K562 (cell line): ENCODE measurements around the gene OPCML. TPM values are rescaled to one million over a fixed set of nuclear protein-coding genes. Genes with fewer than 3 reads are reported as not detected.

Experiments used
- ATAC-seq: fragments of 200-7000 bp; cut with Tn5 transposase; 3 replicates; pipeline ENCODE4 v1.9.1; 2020; ENCODE audit warnings: moderate library complexity
- BruUV-seq: library from RNA; stranded (reverse); fragments of 400-500 nt; replicated peaks from 2 replicates; lab custom pipeline; 2021; lab: Mats Ljungman, UMichigan
- CTCF ChIA-PET: fragments of 300-600 bp; formaldehyde crosslinking; extraction: SDS; loops from one replicate; lab custom pipeline; 2021; ENCODE audit warnings: low intra/inter-chr PET ratio; lab: Yijun Ruan, JAX
- POLR2A ChIA-PET: fragments of 300-600, 350-650 bp; sonication (Branson Sonifier 250); formaldehyde crosslinking; extraction: SDS; loops from one replicate; lab custom pipeline; 2021; ENCODE audit warnings: antibody characterized with exemption, inconsistent platforms; lab: Yijun Ruan, JAX
- DNase-seq, 4 experiments: peaks; one replicate each; pipeline versions ENCODE4 v3.0.0 to v3.0.0-alpha.2; 2011 to 2018; ENCODE audit warnings: low spot score in 3 of 4, mixed read lengths in 3 of 4; ENCODE audit errors: extremely low read depth in 1 of 4
- FAIRE-seq: peaks from 2 replicates; lab custom pipeline; 2011; peaks lifted over from hg19 to GRCh38; lab: Jason Lieb, UNC
- H2AFZ ChIP-seq: 2 replicates; pipeline ENCODE4 v1.6.0; 2011; ENCODE audit warnings: low read depth, low read length, control low read depth, inconsistent platforms
- H3K27ac ChIP-seq: fragments of 200-600 bp; 3 replicates; pipeline ENCODE4 v1.8.0; 2011; ENCODE audit warnings: low read depth, mild to moderate bottlenecking, control low read depth, inconsistent platforms, low read length, moderate library complexity, mixed read lengths; ENCODE audit errors: extremely low read depth
- H3K27me3 ChIP-seq, 2 experiments: fragments of 300-600 bp in 1 of 2; 2 replicates in 1 of 2; 3 replicates in 1 of 2; pipeline versions ENCODE4 v1.6.0 to v1.8.0; 2011; ENCODE audit warnings: inconsistent platforms in 2 of 2, low read length in 2 of 2, mild to moderate bottlenecking in 1 of 2, mixed read lengths in 1 of 2, moderate library complexity in 1 of 2; ENCODE audit not compliant: control insufficient read depth in 2 of 2, insufficient read depth in 2 of 2
- H3K36me3 ChIP-seq: fragments of 300-600 bp; 3 replicates; pipeline ENCODE4 v1.8.0; 2011; ENCODE audit warnings: mild to moderate bottlenecking, low read length, inconsistent platforms; ENCODE audit not compliant: control insufficient read depth, insufficient read depth
- H3K4me1 ChIP-seq, 2 experiments: fragments of 200-600 bp in 1 of 2; replicated peaks in 1 of 2; 2 replicates in 1 of 2; 3 replicates in 1 of 2; pipeline versions ENCODE4 v1.5.1 to v1.8.0; 2011; ENCODE audit warnings: inconsistent platforms in 2 of 2, low read length in 2 of 2, mild to moderate bottlenecking in 1 of 2, mixed read lengths in 1 of 2, moderate library complexity in 1 of 2; ENCODE audit not compliant: control insufficient read depth in 2 of 2, insufficient read depth in 2 of 2
- H3K4me2 ChIP-seq: 2 replicates; pipeline ENCODE4 v1.6.1; 2011; ENCODE audit warnings: low read length, control low read depth, inconsistent platforms, mixed read lengths; ENCODE audit not compliant: insufficient read depth
- H3K4me3 ChIP-seq: fragments of 200-600 bp; sonication (generic), shearing (Covaris generic); 2 replicates; pipeline ENCODE4 v1.5.1; 2016; ENCODE audit warnings: control low read depth, inconsistent platforms
- H3K79me2 ChIP-seq: fragments of 200-600 bp; 3 replicates; pipeline ENCODE4 v1.8.0; 2011; ENCODE audit warnings: low read length, inconsistent platforms; ENCODE audit not compliant: control insufficient read depth, insufficient read depth
- H3K9ac ChIP-seq, 2 experiments: 2 replicates each; pipeline versions ENCODE4 v1.6.0 to v1.6.1; 2011; ENCODE audit warnings: low read depth in 2 of 2, low read length in 2 of 2, control low read depth in 1 of 2, inconsistent platforms in 1 of 2, mild to moderate bottlenecking in 1 of 2, mixed read lengths in 1 of 2; ENCODE audit not compliant: insufficient read depth in 1 of 2
- H3K9me1 ChIP-seq: one replicate; pipeline ENCODE4 v1.6.0; 2011; ENCODE audit warnings: inconsistent platforms, mild to moderate bottlenecking, low read length, moderate library complexity; ENCODE audit not compliant: control insufficient read depth, insufficient read depth
- H3K9me3 ChIP-seq: replicated peaks from 2 replicates; pipeline ENCODE4 v1.5.1; 2011; ENCODE audit warnings: low read depth, low read length, inconsistent platforms; ENCODE audit not compliant: control insufficient read depth, insufficient read depth
- H4K20me1 ChIP-seq: replicated peaks from 2 replicates; pipeline ENCODE4 v1.6.1; 2011; ENCODE audit warnings: low read length, inconsistent platforms, mixed read lengths; ENCODE audit not compliant: control insufficient read depth, insufficient read depth
- ETS1 ChIP-seq: conservative IDR thresholded peaks from 2 replicates; pipeline ENCODE4 v1.6.1; 2011; ENCODE audit warnings: low read depth, mild to moderate bottlenecking, low read length; ENCODE audit not compliant: control insufficient read depth
- IFI16 ChIP-seq: fragments of 250-450 bp; sonication (Bioruptor Pico); IDR thresholded peaks from 2 replicates; pipeline ENCODE4 v2.1.2; 2022; ENCODE audit warnings: mild to moderate bottlenecking, inconsistent platforms
- NELFE ChIP-seq: IDR thresholded peaks from 2 replicates; pipeline ENCODE4 v1.6.1; 2011; ENCODE audit warnings: mild to moderate bottlenecking; ENCODE audit not compliant: insufficient read depth, insufficient read length
- ZMIZ1 ChIP-seq, 2 experiments: fragments of 150-350 bp in 1 of 2; IDR thresholded peaks; 2 replicates each; pipeline ENCODE4 v1.6.1; 2012 to 2016; ENCODE audit warnings: low read depth in 2 of 2, low read length in 2 of 2, mild to moderate bottlenecking in 1 of 2, moderate library complexity in 1 of 2
- ZNF277 ChIP-seq: fragments of 250-450 bp; sonication (Bioruptor Pico); IDR thresholded peaks from 2 replicates; pipeline ENCODE4 v1.8.0; 2022; ENCODE audit warnings: inconsistent platforms, mild to moderate bottlenecking, moderate library complexity, borderline replicate concordance
- WGBS: fragments of 100-300 bp; shearing (Covaris generic); methylation state at CpG from one replicate; pipeline ENCODE4 v1.1.6; 2016; ENCODE audit warnings: low coverage, mixed read lengths; ENCODE audit not compliant: insufficient coverage; ENCODE audit errors: missing lambda C conversion rate; 5-methylcytosine and 5-hydroxymethylcytosine counted together
- in situ Hi-C: fragments of 300-500 bp; cut with MboI; formaldehyde crosslinking; loops from 4 replicates; pipeline ENCODE4 v1.15.0; 2018; ENCODE audit warnings: inconsistent platforms, mixed read lengths
- intact Hi-C: fragments of 100-400 bp; cut with micrococcal nuclease; formaldehyde crosslinking; loops from 2 replicates; pipeline ENCODE4 v1.14.2; 2022
- polyA plus RNA-seq, 8 experiments: library from polyadenylated mRNA; depleted of rRNA in 4 of 8; stranded (reverse) in 5 of 8; unstranded in 3 of 8; fragments of >200 nt; fragmentation: Nextera tagmentation in 2 of 8; fragmentation: Illumina TruSeq in 1 of 8; extraction: Ambion mirVana in 2 of 8; extraction: Trizol in 1 of 8; gene quantifications; 2 replicates each; pipeline versions ENCODE4 v1.2.1 to v1.2.3, GENCODE V29; 2011 to 2014; ENCODE audit warnings: inconsistent platforms in 1 of 8, missing spikeins in 1 of 8
- total RNA-seq, 7 experiments: library from RNA; depleted of rRNA in 6 of 7; stranded (reverse); fragments of >200 nt in 6 of 7; fragmentation: Illumina TruSeq in 2 of 7; extraction: Trizol in 2 of 7; gene quantifications; 2 replicates each; pipeline versions ENCODE4 v1.2.1 to v1.2.3, GENCODE V29; 2011 to 2021; ENCODE audit warnings: low replicate concordance in 1 of 7

Gene OPCML
- total and polyA plus RNA-seq, 9 of the 15 experiments (the other 6 are each of a cell fraction or from before 2014, with no cell fraction given): not detected

GRCh38 chr11:133040289-133040900 lies 491.9 kb downstream of the OPCML start:
- DNase-seq (no peak), ATAC-seq (no peak), FAIRE-seq (no peak)
- no peaks in the 10 kb centered on the region for H3K9me3 ChIP-seq
- in situ Hi-C loops (no loop called here), intact Hi-C loops (no loop called here)
- H3K27ac ChIP-seq: no peak overlapping the region
- ChIA-PET POLR2A (no interaction called here), CTCF (no interaction called here)
- WGBS: 0% methylated on average over 8 of the region's 8 CpGs
- no peaks in the 10 kb centered on the region for H4K20me1 ChIP-seq
- no TSS peak for BruUV-seq
- no peak overlapping the region for H3K9ac ChIP-seq
- H3K4me1 ChIP-seq: no peaks in the 10 kb centered on the region
- H3K4me2 ChIP-seq: no peak overlapping the region
- H3K9me1 ChIP-seq: no peaks in the 10 kb centered on the region
- H2AFZ ChIP-seq: no peak overlapping the region
- no peaks in the 10 kb centered on the region for H3K79me2 ChIP-seq
- no peak overlapping the region for H3K4me3 ChIP-seq
- H3K36me3 ChIP-seq: no peaks in the 10 kb centered on the region
- H3K27me3 ChIP-seq: no peaks in the 10 kb centered on the region
- no peak for TF ChIP-seq ZNF277 (CRISPR knock-in tag)
- TF ChIP-seq NELFE: no peak
- no peak for TF ChIP-seq ETS1
- TF ChIP-seq IFI16 (CRISPR knock-in tag): no peak
- TF ChIP-seq ZMIZ1 (IDR thresholded peaks at IDR 0.05; ENCODE audit: low read depth in 2 of 2, low read length in 2 of 2): no peak
